ENCODE results near the gene HARS1. TPM values are rescaled to one million over a fixed set of nuclear protein-coding genes. Genes with fewer than 3 reads are reported as not detected.

The HARS1 gene
- total RNA-seq, 3 donors from 2014 or later, result 44.5 to 58.3 (median 56.4) TPM

- no peaks in the 10 kb centered on the region for H3K9me3 ChIP-seq
- peaks cover 23% of the 10 kb centered on the region for H3K4me1 ChIP-seq (ENCODE audit: low read depth)
- TF ChIP-seq, protein P1, sequence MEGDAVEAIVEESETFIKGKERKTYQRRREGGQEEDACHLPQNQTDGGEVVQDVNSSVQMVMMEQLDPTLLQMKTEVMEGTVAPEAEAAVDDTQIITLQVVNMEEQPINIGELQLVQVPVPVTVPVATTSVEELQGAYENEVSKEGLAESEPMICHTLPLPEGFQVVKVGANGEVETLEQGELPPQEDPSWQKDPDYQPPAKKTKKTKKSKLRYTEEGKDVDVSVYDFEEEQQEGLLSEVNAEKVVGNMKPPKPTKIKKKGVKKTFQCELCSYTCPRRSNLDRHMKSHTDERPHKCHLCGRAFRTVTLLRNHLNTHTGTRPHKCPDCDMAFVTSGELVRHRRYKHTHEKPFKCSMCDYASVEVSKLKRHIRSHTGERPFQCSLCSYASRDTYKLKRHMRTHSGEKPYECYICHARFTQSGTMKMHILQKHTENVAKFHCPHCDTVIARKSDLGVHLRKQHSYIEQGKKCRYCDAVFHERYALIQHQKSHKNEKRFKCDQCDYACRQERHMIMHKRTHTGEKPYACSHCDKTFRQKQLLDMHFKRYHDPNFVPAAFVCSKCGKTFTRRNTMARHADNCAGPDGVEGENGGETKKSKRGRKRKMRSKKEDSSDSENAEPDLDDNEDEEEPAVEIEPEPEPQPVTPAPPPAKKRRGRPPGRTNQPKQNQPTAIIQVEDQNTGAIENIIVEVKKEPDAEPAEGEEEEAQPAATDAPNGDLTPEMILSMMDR (IDR thresholded peaks at IDR 0.05), result no peak
- ATAC-seq (no peak), DNase-seq (no peak)
- H3K36me3 ChIP-seq (ENCODE audit: low read depth), result peaks cover 26% of the 10 kb centered on the region
- H3K4me3 ChIP-seq, result no peak overlapping the region
- intact Hi-C loops (cut with DNase I, micrococcal nuclease), result no loop called here
These were observed 3.1 kb upstream of the HARS1 start for GRCh38 chr5:140694276-140694675.

DNA sequence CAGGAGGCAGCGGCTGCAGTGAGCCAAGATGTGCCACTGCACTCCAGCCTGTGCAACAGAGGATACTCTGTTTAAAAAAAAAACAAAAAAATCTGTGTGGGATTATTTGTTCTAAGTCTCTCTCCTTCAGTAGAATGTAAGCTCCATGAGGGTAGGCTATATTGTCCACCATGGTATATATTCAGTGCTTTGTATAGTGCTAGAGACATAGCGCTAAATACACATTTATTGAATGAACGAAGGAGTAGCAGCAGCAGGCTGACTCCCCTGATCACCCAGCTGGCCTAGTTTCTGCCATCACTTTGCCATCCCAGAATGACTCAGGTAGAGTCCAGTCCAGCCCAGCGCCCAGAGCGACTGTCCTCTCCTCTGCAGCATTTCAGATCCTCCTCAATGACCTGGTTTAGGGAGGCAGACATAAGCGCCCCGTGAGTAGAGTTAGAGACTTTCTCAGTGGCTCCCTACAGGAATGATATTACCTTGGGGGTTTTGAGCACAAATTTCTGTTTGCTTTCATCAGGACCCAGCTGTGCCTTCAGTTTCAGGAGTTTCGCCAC lies 716 bp downstream of the HARS1 start:
- ATAC-seq (peak; percentile 28), DNase-seq (no peak)
- TF ChIP-seq, protein P1 (IDR thresholded peaks at IDR 0.05), result no peak
- Histone ChIP-seq H3K4me1 (ENCODE audit: low read depth) (peaks cover 23% of the 10 kb centered on the region), H3K4me3 (peak overlapping the region; percentile 50), H3K36me3 (ENCODE audit: low read depth) (no peaks in the 10 kb centered on the region), H3K9me3 (no peaks in the 10 kb centered on the region)
- intact Hi-C loops (cut with DNase I, micrococcal nuclease), result no loop called here

DNA sequence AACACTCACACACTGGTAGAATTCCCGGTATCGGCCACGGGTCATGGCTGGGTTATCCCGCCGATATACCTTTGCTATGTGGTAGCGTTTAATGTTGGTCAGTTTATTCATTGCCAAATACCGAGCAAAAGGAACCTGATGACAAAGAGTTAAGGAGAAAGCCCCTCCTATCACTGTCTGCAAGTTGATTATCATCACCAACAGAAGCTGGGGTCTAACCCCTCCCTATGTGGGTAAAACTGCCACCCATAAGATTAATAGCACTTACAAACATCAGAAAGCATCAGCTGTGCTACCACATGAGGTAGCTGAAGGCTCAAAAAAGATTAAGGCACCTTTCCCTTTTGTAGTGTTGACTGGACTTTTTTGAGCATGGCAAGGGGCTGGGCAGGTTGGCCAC lies 12.2 kb downstream of the HARS1 start:
- TF ChIP-seq, protein P1 (IDR thresholded peaks at IDR 0.05), result no peak
- Histone ChIP-seq H3K4me1 (ENCODE audit: low read depth) (peaks cover 8% of the 10 kb centered on the region), H3K4me3 (no peak overlapping the region), H3K9me3 (no peaks in the 10 kb centered on the region), H3K36me3 (ENCODE audit: low read depth) (no peaks in the 10 kb centered on the region)
- DNase-seq (no peak), ATAC-seq (no peak)
- intact Hi-C loops (cut with DNase I, micrococcal nuclease), result no loop called here

- peaks cover 8% of the 10 kb centered on the region for H3K4me1 ChIP-seq (ENCODE audit: low read depth)
- ATAC-seq, result no peak
- H3K36me3 ChIP-seq (ENCODE audit: low read depth), result no peaks in the 10 kb centered on the region
- TF ChIP-seq, protein P1 (IDR thresholded peaks at IDR 0.05), result no peak
- intact Hi-C loops (cut with DNase I, micrococcal nuclease), result no loop called here
- no peaks in the 10 kb centered on the region for H3K9me3 ChIP-seq
- DNase-seq, result no peak
- no peak overlapping the region for H3K4me3 ChIP-seq
These were observed 13.2 kb downstream of the HARS1 start for GRCh38 chr5:140677947-140678346.

DNA sequence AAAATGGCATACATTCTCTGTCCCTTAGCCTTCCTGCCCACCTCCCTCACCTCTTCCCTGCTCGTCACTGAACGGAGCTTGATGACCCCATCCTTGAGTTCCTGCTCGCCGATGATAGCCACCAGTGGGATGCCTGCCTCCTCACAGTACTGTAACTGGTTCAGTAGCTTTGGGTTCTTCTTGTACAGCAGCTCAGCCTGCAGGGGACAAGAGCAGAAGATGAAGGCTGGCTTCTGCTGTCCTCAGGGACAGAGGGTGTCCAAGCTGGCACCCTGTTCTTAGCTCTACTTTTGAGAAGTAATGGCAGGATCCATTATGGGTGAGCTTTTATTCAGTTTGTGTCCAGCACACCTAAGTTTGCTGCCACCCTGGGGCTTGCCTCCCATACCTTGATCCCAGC lies 16.5 kb downstream of the HARS1 start:
- peaks cover 9% of the 10 kb centered on the region for H3K4me1 ChIP-seq (ENCODE audit: low read depth)
- no peaks in the 10 kb centered on the region for H3K36me3 ChIP-seq (ENCODE audit: low read depth)
- TF ChIP-seq, protein P1 (IDR thresholded peaks at IDR 0.05), result no peak
- DNase-seq (no peak), ATAC-seq (no peak)
- H3K9me3 ChIP-seq, result no peaks in the 10 kb centered on the region
- no peak overlapping the region for H3K4me3 ChIP-seq
- intact Hi-C loops (cut with DNase I, micrococcal nuclease), result no loop called here

GRCh38 chr5:140674211-140674610 lies 17.0 kb downstream of the HARS1 start:
- DNase-seq (no peak), ATAC-seq (no peak)
- TF ChIP-seq, protein P1 (IDR thresholded peaks at IDR 0.05), result no peak
- Histone ChIP-seq H3K9me3 (no peaks in the 10 kb centered on the region), H3K4me3 (no peak overlapping the region), H3K4me1 (ENCODE audit: low read depth) (peaks cover 9% of the 10 kb centered on the region), H3K36me3 (ENCODE audit: low read depth) (no peaks in the 10 kb centered on the region)
- intact Hi-C loops (cut with DNase I, micrococcal nuclease), result no loop called here
